Measurements from ENCODE around the gene C17orf50.

The C17orf50 gene

GRCh38 chr17:35730400-35731005, 30.2 kb upstream of the C17orf50 start:
- no peak overlapping the region for H3K4me3 ChIP-seq (ENCODE audit: low read depth in 1 of 2, low read length in 1 of 2)
- H3K27me3 ChIP-seq, result peaks cover 52% of the 10 kb centered on the region
- no peaks in the 10 kb centered on the region for H3K9me3 ChIP-seq
- H3K4me1 ChIP-seq (ENCODE audit: control insufficient read depth in 1 of 2, insufficient read depth in 1 of 2, low read depth in 1 of 2, low read length in 1 of 2), result peaks cover 0 to 6% of the 10 kb centered on the region in 2 experiments
- peaks cover 39% of the 10 kb centered on the region for H3K36me3 ChIP-seq
- H3K27ac ChIP-seq, result no peak overlapping the region
- TF ChIP-seq CTCF (IDR thresholded peaks at IDR 0.05), result no peak

GRCh38 chr17:35731239-35731916, 29.3 kb upstream of the C17orf50 start, which contains the start of gene RASL10B:
TSS of gene RASL10B (plus strand) at chr17:35731639. CDS start at chr17:35735185, 3,546 bp downstream.
- H3K27me3 ChIP-seq, result peaks cover 52% of the 10 kb centered on the region
- no peak within 1 kb of the TSS for H3K27ac ChIP-seq
- H3K36me3 ChIP-seq, result peaks cover 30% of the 10 kb centered on the region
- no peak for TF ChIP-seq CTCF (IDR thresholded peaks at IDR 0.05)
- peaks cover 0 to 6% of the 10 kb centered on the region in 2 experiments for H3K4me1 ChIP-seq (ENCODE audit: control insufficient read depth in 1 of 2, insufficient read depth in 1 of 2, low read depth in 1 of 2, low read length in 1 of 2)
- no peaks in the 10 kb centered on the region for H3K9me3 ChIP-seq
- H3K4me3 ChIP-seq (ENCODE audit: low read depth in 1 of 2, low read length in 1 of 2), result no peak within 1 kb of the TSS

GRCh38 chr17:35731917-35732805, 28.5 kb upstream of the C17orf50 start:
- H3K27ac ChIP-seq, result no peak overlapping the region
- no peaks in the 10 kb centered on the region for H3K9me3 ChIP-seq
- no peak overlapping the region for H3K4me3 ChIP-seq (ENCODE audit: low read depth in 1 of 2, low read length in 1 of 2)
- H3K27me3 ChIP-seq, result peaks cover 52% of the 10 kb centered on the region
- no peak for TF ChIP-seq CTCF (IDR thresholded peaks at IDR 0.05)
- H3K4me1 ChIP-seq (ENCODE audit: control insufficient read depth in 1 of 2, insufficient read depth in 1 of 2, low read depth in 1 of 2, low read length in 1 of 2), result peaks cover 0 to 6% of the 10 kb centered on the region in 2 experiments
- H3K36me3 ChIP-seq, result peaks cover 22% of the 10 kb centered on the region

GRCh38 chr17:35732806-35733136, 27.9 kb upstream of the C17orf50 start:
- Histone ChIP-seq H3K27me3 (peaks cover 52% of the 10 kb centered on the region), H3K27ac (no peak overlapping the region), H3K4me1 (ENCODE audit: control insufficient read depth in 1 of 2, insufficient read depth in 1 of 2, low read depth in 1 of 2, low read length in 1 of 2) (peaks cover 0 to 6% of the 10 kb centered on the region in 2 experiments), H3K4me3 (ENCODE audit: low read depth in 1 of 2, low read length in 1 of 2) (no peak overlapping the region), H3K9me3 (no peaks in the 10 kb centered on the region), H3K36me3 (peaks cover 16% of the 10 kb centered on the region)
- TF ChIP-seq CTCF (IDR thresholded peaks at IDR 0.05), result no peak

GRCh38 chr17:35733366-35733765, 27.3 kb upstream of the C17orf50 start:
- peaks cover 10% of the 10 kb centered on the region for H3K36me3 ChIP-seq
- TF ChIP-seq CTCF (IDR thresholded peaks at IDR 0.05), result no peak
- H3K27ac ChIP-seq, result no peak overlapping the region
- H3K4me1 ChIP-seq (ENCODE audit: control insufficient read depth in 1 of 2, insufficient read depth in 1 of 2, low read depth in 1 of 2, low read length in 1 of 2), result peaks cover 0 to 6% of the 10 kb centered on the region in 2 experiments
- no peaks in the 10 kb centered on the region for H3K9me3 ChIP-seq
- peaks cover 55% of the 10 kb centered on the region for H3K27me3 ChIP-seq
- H3K4me3 ChIP-seq (ENCODE audit: low read depth in 1 of 2, low read length in 1 of 2), result no peak overlapping the region

All from neutrophil (primary cell).